Esophagus muscularis mucosa (tissue), 4 donors: ENCODE measurements around the gene ANXA8L1. TPM values are rescaled to one million over a fixed set of nuclear protein-coding genes. Genes with fewer than 3 reads are reported as not detected.
"Not testable (repeated sequence)": the region's sequence is repeated elsewhere in the genome, so short reads cannot be mapped to it uniquely, and the experiment has no call there.

ENCODE experiments used
- DNase-seq: peaks from one replicate; pipeline ENCODE4 v3.0.0-alpha.2; 2017; ENCODE audit errors: extremely low spot score
- H3K27ac ChIP-seq, 4 donors: fragments of 200-600 bp; sonication (generic); replicated peaks in 1 of 4; 1 replicate in 3 of 4; 2 replicates in 1 of 4; pipeline ENCODE4 v1.5.1; 2016 to 2019; ENCODE audit warnings: mild to moderate bottlenecking in 1 of 4
- H3K27me3 ChIP-seq, 4 donors: fragments of 200-600 bp; sonication (generic); one replicate each; pipeline versions ENCODE4 v1.5.1 to v1.6.0; 2016 to 2019
- H3K36me3 ChIP-seq, 4 donors: fragments of 200-600 bp; sonication (generic); one replicate each; pipeline ENCODE4 v1.5.1; 2016 to 2019
- H3K4me1 ChIP-seq, 4 donors: fragments of 200-600 bp; sonication (generic); one replicate each; pipeline ENCODE4 v1.5.1; 2016 to 2019
- H3K4me3 ChIP-seq, 4 donors: fragments of 200-600 bp; sonication (generic); 1 replicate in 2 of 4; 2 replicates in 2 of 4; pipeline ENCODE4 v1.5.1; 2016 to 2019; ENCODE audit warnings: mild to moderate bottlenecking in 4 of 4, moderate library complexity in 1 of 4
- H3K9me3 ChIP-seq, 4 donors: fragments of 200-600 bp; sonication (generic); 1 replicate in 3 of 4; 2 replicates in 1 of 4; pipeline ENCODE4 v1.5.1; 2016 to 2019
- CTCF ChIP-seq, 3 experiments: fragments of 200-600 bp in 2 of 3; fragments of 450-650 bp in 1 of 3; sonication (generic) in 2 of 3; IDR thresholded peaks; one replicate each; pipeline ENCODE4 v1.5.1; 2017 to 2019; ENCODE audit warnings: antibody characterized with exemption in 3 of 3, mild to moderate bottlenecking in 2 of 3, moderate library complexity in 1 of 3
- EP300 ChIP-seq: sonication (generic); formaldehyde crosslinking; IDR thresholded peaks from one replicate; pipeline ENCODE4 v1.6.1; 2017; ENCODE audit warnings: antibody characterized with exemption
- POLR2A ChIP-seq: fragments of 450-650 bp; IDR thresholded peaks from one replicate; pipeline ENCODE4 v1.6.1; 2017; ENCODE audit warnings: antibody characterized with exemption, moderate library complexity, mild to moderate bottlenecking, low read depth
- POLR2AphosphoS5 ChIP-seq, 2 donors: sonication (generic); formaldehyde crosslinking; IDR thresholded peaks; one replicate each; pipeline ENCODE4 v1.6.1; 2017; ENCODE audit warnings: antibody characterized with exemption in 2 of 2
- WGBS: methylation state at CpG from one replicate; pipeline ENCODE4 v1.1.5; 2018; 5-methylcytosine and 5-hydroxymethylcytosine counted together
- intact Hi-C: fragments of 100-400 bp; cut with DNase I; formaldehyde crosslinking; loops from one replicate; pipeline ENCODE4 v1.15.1; 2023
- total RNA-seq, 4 donors: library from RNA; depleted of rRNA; stranded (reverse); fragments of >200 nt; gene quantifications; one replicate each; pipeline versions ENCODE4 v1.1.0 to v1.2.1, GENCODE V29; 2016

The ANXA8L1 gene
- under 1 TPM in 1 of 4 donors, not detected in 3; 0.50 TPM for total RNA-seq

GRCh38 chr10:46375406-46375805 is at the start of gene ANXA8L1:
TSS of gene ANXA8L1 (plus strand) at chr10:46375776. CDS start at chr10:46375852, 76 bp downstream.
- H3K27ac ChIP-seq, result not testable (repeated sequence)

DNA sequence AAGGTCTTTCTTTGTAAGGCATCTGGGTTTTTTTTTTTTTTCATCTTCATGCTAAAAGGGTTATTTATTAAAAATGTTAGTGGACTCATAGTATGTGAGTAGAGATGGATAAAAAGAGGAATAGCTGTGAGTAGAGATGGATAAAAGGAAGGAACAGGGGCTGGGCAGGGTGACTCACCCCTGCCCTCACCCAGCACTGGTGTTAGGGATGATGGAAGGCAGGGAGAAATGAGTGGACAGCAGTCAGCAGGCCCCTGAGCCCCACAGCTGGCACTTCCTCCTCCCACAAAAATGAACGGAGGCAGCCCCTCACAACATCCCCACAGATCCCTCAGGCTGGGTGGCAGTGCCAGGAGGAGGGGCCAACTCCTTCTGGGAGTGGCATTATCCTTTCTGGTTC is 49.5 kb upstream of the ANXA8L1 start:
- Histone ChIP-seq H3K36me3 (no peaks in the 10 kb centered on the region), H3K27me3 (peaks cover 0 to 10% (median 0%) of the 10 kb centered on the region in 4 donors), H3K4me1 (no peaks in the 10 kb centered on the region), H3K4me3 (no peak overlapping the region), H3K9me3 (no peaks in the 10 kb centered on the region), H3K27ac (no peak overlapping the region)
- intact Hi-C loops, result no loop called here
- no peak for DNase-seq
- 77% methylated on average over 1 of the region's 1 CpG for WGBS
- TF ChIP-seq POLR2A (no peak), POLR2AphosphoS5 (IDR thresholded peaks at IDR 0.05) (no peak), EP300 (no peak), CTCF (IDR thresholded peaks at IDR 0.05) (no peak)

More at GRCh38 chr10:46375406-46375805, at the start of gene ANXA8L1:
- H3K9me3 ChIP-seq, intact Hi-C loops, H3K4me1 ChIP-seq, H3K27me3 ChIP-seq, H3K36me3 ChIP-seq, DNase-seq, H3K4me3 ChIP-seq: not testable (repeated sequence)
- 92% methylated on average over 2 of the region's 11 CpGs for WGBS

DNA sequence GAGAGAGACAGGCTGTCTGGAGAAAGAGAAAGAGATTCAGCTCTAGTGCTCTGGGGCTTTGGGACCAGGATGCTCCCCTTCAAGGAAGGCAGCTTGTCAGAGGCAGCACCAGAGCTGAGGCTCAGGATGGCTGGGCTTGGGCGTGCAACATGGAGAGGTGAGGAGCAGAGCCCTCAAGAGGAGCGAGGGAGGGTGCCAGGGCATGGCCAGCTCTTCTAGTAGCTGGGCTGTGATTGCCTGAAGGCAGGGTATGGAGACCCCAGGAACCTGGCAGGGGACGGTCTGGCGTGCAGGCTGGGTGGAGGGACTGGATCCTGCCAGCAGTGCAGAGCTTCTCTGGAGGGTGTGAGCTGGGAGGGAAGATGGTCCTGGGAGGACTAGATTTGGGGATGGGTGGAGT is 48.6 kb upstream of the ANXA8L1 start:
- Histone ChIP-seq H3K36me3 (no peaks in the 10 kb centered on the region), H3K4me3 (no peak overlapping the region), H3K27ac (no peak overlapping the region), H3K27me3 (peaks cover 0 to 10% (median 0%) of the 10 kb centered on the region in 4 donors), H3K9me3 (no peaks in the 10 kb centered on the region), H3K4me1 (no peaks in the 10 kb centered on the region)
- intact Hi-C loops, result no loop called here
- WGBS, result 93% methylated on average over 4 of the region's 4 CpGs
- TF ChIP-seq POLR2AphosphoS5 (IDR thresholded peaks at IDR 0.05), result no peak
- TF ChIP-seq POLR2A, result no peak
- TF ChIP-seq CTCF (IDR thresholded peaks at IDR 0.05), result no peak
- DNase-seq, result no peak

DNA sequence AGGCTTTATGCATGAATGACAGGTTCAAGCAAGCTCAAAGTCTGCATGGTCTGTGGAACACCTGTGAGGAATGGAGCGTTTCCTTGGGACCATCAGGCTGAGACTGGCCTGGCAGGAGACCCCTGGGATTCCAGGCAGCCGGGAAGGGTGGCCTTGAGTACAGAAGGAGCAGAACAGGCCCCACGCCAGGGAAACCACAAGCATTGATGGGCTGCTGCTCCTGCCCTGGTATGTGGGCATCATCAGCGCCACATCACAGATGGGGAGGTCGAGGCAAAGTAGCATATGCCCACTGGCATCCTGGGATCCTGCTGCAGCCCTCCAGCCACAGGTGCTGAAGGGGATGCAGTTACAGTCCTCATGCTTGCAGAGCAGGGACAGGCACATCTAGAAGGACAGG is 47.9 kb upstream of the ANXA8L1 start:
- Histone ChIP-seq H3K36me3 (no peaks in the 10 kb centered on the region), H3K27me3 (peaks cover 0 to 10% (median 0%) of the 10 kb centered on the region in 4 donors), H3K27ac (no peak overlapping the region), H3K4me1 (no peaks in the 10 kb centered on the region), H3K4me3 (no peak overlapping the region), H3K9me3 (no peaks in the 10 kb centered on the region)
- TF ChIP-seq POLR2A, result no peak
- TF ChIP-seq EP300, result no peak
- no peak for TF ChIP-seq CTCF (IDR thresholded peaks at IDR 0.05)
- TF ChIP-seq POLR2AphosphoS5 (IDR thresholded peaks at IDR 0.05), result no peak
- intact Hi-C loops, result no loop called here
- 86% methylated on average over 2 of the region's 5 CpGs for WGBS
- DNase-seq, result no peak

DNA sequence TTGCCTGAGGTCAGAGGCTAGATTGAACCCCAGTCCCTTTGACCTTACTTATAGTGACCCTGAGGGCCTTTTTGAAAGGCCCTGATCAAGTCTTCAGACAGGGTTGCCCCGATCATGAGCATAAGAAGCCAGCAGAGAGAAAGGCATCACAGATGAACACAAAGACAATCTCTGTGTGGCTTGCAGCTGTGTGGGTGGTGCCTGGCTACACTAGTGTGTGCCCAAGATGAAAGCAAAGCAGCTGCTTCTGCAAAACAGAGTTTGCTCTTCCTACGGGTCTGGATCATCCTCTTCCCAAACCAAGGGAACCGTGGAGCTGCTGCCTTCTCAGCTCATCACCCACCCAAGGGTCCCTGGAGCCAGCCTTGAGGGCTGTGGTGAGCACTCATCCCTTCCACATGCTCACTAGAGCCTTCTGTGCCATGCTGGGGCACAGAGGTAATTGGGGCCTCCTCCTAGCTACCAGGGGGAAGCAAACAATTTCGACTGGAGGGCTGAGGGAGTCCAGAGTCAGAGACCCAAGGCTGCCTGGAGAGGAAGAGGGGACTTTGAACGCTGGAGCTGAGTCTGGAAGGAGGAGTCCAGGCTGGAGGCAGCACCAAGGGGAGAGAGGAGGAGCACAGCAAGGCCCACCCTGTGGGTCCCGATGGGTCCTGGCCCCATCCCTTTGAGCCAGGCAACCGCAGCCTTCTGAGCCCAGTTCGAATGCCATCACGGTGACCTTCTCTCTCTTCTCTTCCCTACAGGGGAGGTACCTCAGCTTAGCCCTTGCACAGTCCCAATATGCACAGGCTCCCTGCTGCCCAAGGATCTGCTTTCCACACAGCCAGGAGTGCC is 46.5 kb upstream of the ANXA8L1 start:
- Histone ChIP-seq H3K27me3 (peaks cover 0 to 10% (median 0%) of the 10 kb centered on the region in 4 donors), H3K4me1 (no peaks in the 10 kb centered on the region), H3K36me3 (no peaks in the 10 kb centered on the region), H3K9me3 (no peaks in the 10 kb centered on the region), H3K27ac (no peak overlapping the region), H3K4me3 (no peak overlapping the region)
- TF ChIP-seq POLR2A (no peak), CTCF (IDR thresholded peaks at IDR 0.05) (no peak), POLR2AphosphoS5 (IDR thresholded peaks at IDR 0.05) (no peak), EP300 (no peak)
- intact Hi-C loops, result no loop called here
- 73% methylated on average over 9 of the region's 9 CpGs for WGBS
- DNase-seq, result no peak
